ENCODE data around the gene PDZRN4.
"Not testable (repeated sequence)": the region's sequence is repeated elsewhere in the genome, so short reads cannot be mapped to it uniquely, and the experiment has no call there.

The PDZRN4 gene

GRCh38 chr12:41174602-41175001 is 13.5 kb upstream of the PDZRN4 start:
- DNase-seq (ENCODE audit: extremely low read depth, low read depth), result no peak
- TF ChIP-seq CTCF (IDR thresholded peaks at IDR 0.05; ENCODE audit: low read depth, low read length), result no peak

- not testable (repeated sequence) for DNase-seq (ENCODE audit: extremely low read depth, low read depth)
Observed at GRCh38 chr12:41179507-41179906, 8.6 kb upstream of the PDZRN4 start.

- DNase-seq (ENCODE audit: extremely low read depth, low read depth), result no peak
- TF ChIP-seq CTCF (IDR thresholded peaks at IDR 0.05; ENCODE audit: low read depth, low read length), result no peak
Observed at GRCh38 chr12:41184864-41185263, 3.3 kb upstream of the PDZRN4 start.

- no peak for DNase-seq (ENCODE audit: extremely low read depth, low read depth)
- TF ChIP-seq CTCF (IDR thresholded peaks at IDR 0.05; ENCODE audit: low read depth, low read length), result no peak
Observed at GRCh38 chr12:41186026-41186425, 2.1 kb upstream of the PDZRN4 start.

- no peak for DNase-seq (ENCODE audit: extremely low read depth, low read depth)
- TF ChIP-seq CTCF (IDR thresholded peaks at IDR 0.05; ENCODE audit: low read depth, low read length), result no peak
Observed at GRCh38 chr12:41188841-41189394, 798 bp downstream of the PDZRN4 start.

GRCh38 chr12:41189395-41190251 is 1.5 kb downstream of the PDZRN4 start:
- TF ChIP-seq CTCF (IDR thresholded peaks at IDR 0.05; ENCODE audit: low read depth, low read length), result no peak
- no peak for DNase-seq (ENCODE audit: extremely low read depth, low read depth)

GRCh38 chr12:41190338-41190737 is 2.2 kb downstream of the PDZRN4 start:
- peak; percentile 53 for TF ChIP-seq CTCF (IDR thresholded peaks at IDR 0.05; ENCODE audit: low read depth, low read length)
- DNase-seq (ENCODE audit: extremely low read depth, low read depth), result no peak

- DNase-seq (ENCODE audit: extremely low read depth, low read depth), result not testable (repeated sequence)
Observed at GRCh38 chr12:41191549-41191948, 3.4 kb downstream of the PDZRN4 start.

Measured in AG09319 (cell line).